ENCODE results near the gene SRP68. TPM values are rescaled to one million over a fixed set of nuclear protein-coding genes. Genes with fewer than 3 reads are reported as not detected.

SRP68 gene
- total RNA-seq, 1 donor from 2014 or later: 76.1 TPM

- Mint-ChIP-seq H3K4me3 (no peak overlapping the region), H3K4me1 (peaks cover 5% of the 10 kb centered on the region), H3K36me3 (ENCODE audit: low read depth) (no peaks in the 10 kb centered on the region), H3K27ac (no peak overlapping the region), H3K9me3 (no peaks in the 10 kb centered on the region), H3K27me3 (no peaks in the 10 kb centered on the region)
- DNase-seq (peak; percentile 66), ATAC-seq (ENCODE audit: low read depth) (peak; percentile 99)
- TF ChIP-seq CTCF (IDR thresholded peaks at IDR 0.05): no peak
- CTCF ChIA-PET: interaction anchor here (0.7 to 3.0 kb wide), 25 partner anchors 11 to 384 kb away, joined by 3 to 50 read pairs (median 4); partner anchors contain the start of genes ACOX1, CDK3, EXOC7 and MRPL38
- intact Hi-C loops (cut with micrococcal nuclease): loop anchor here (1.0 to 10.0 kb wide), 5 partner anchors 108 to 370 kb away; partner anchors contain the start of gene SPHK1
- POLR2A ChIA-PET: interaction anchor here (0.5 to 0.9 kb wide), 4 partner anchors 107 to 284 kb away, joined by 3 to 4 read pairs (median 3); no protein-coding TSS in a partner anchor
Observed at GRCh38 chr17:76014100-76014924, 58.0 kb downstream of the SRP68 start.

- TF ChIP-seq CTCF (IDR thresholded peaks at IDR 0.05): no peak
- ChIA-PET CTCF (interaction anchor here (0.6 to 3.0 kb wide), 19 partner anchors 10 to 385 kb away, joined by 3 to 50 read pairs (median 4); partner anchors contain the start of genes ACOX1, CDK3 and EXOC7), POLR2A (no interaction called here)
- no peak for DNase-seq
- H3K4me1 Mint-ChIP-seq: peaks cover 5% of the 10 kb centered on the region
- H3K9me3 Mint-ChIP-seq: no peaks in the 10 kb centered on the region
- H3K4me3 Mint-ChIP-seq: no peak overlapping the region
- no peak for ATAC-seq (ENCODE audit: low read depth)
- no peaks in the 10 kb centered on the region for H3K36me3 Mint-ChIP-seq (ENCODE audit: low read depth)
- no peak overlapping the region for H3K27ac Mint-ChIP-seq
- intact Hi-C loops (cut with micrococcal nuclease): loop anchor here (5.0 to 10.0 kb wide), 3 partner anchors 109 to 371 kb away; partner anchors contain the start of gene SPHK1
- H3K27me3 Mint-ChIP-seq: no peaks in the 10 kb centered on the region
Observed at GRCh38 chr17:76013377-76013932, 58.9 kb downstream of the SRP68 start.

- H3K4me1 Mint-ChIP-seq: peaks cover 5% of the 10 kb centered on the region
- no peaks in the 10 kb centered on the region for H3K36me3 Mint-ChIP-seq (ENCODE audit: low read depth)
- CTCF ChIA-PET: interaction anchor here (0.8 to 2.2 kb wide), 4 partner anchors 8 to 287 kb away, joined by 3 to 6 read pairs (median 4); no protein-coding TSS in a partner anchor
- POLR2A ChIA-PET: interaction anchor here (1.1 kb wide), 1 partner anchor 107 kb away, joined by 3 read pairs; the partner anchor contains the start of gene MRPL38
- no peak for ATAC-seq (ENCODE audit: low read depth)
- H3K4me3 Mint-ChIP-seq: no peak overlapping the region
- H3K27me3 Mint-ChIP-seq: no peaks in the 10 kb centered on the region
- no peak for DNase-seq
- intact Hi-C loops (cut with micrococcal nuclease): loop anchor here (5.0 to 10.0 kb wide), 3 partner anchors 110 to 373 kb away; partner anchors contain the start of gene SPHK1
- H3K9me3 Mint-ChIP-seq: no peaks in the 10 kb centered on the region
- TF ChIP-seq CTCF (IDR thresholded peaks at IDR 0.05): no peak
- no peak overlapping the region for H3K27ac Mint-ChIP-seq
Observed at GRCh38 chr17:76011951-76012350, 60.4 kb downstream of the SRP68 start.

- ChIA-PET POLR2A (interaction anchor here (0.5 kb wide), 1 partner anchor 63 kb away, joined by 3 read pairs; no protein-coding TSS in a partner anchor), CTCF (interaction anchor here (1.3 to 3.5 kb wide), 5 partner anchors 10 to 270 kb away, joined by 3 to 17 read pairs (median 6); partner anchors contain the start of gene MRPL38)
- no peak for DNase-seq
Observed at GRCh38 chr17:76009969-76010661, 62.2 kb downstream of the SRP68 start.

More at GRCh38 chr17:76009969-76010661, 62.2 kb downstream of the SRP68 start:
- no peaks in the 10 kb centered on the region for H3K36me3 Mint-ChIP-seq (ENCODE audit: low read depth)
- H3K4me3 Mint-ChIP-seq: no peak overlapping the region
- H3K27me3 Mint-ChIP-seq: no peaks in the 10 kb centered on the region
- TF ChIP-seq CTCF (IDR thresholded peaks at IDR 0.05): no peak
- H3K27ac Mint-ChIP-seq: no peak overlapping the region
- no peaks in the 10 kb centered on the region for H3K9me3 Mint-ChIP-seq
- no peak for ATAC-seq (ENCODE audit: low read depth)
- intact Hi-C loops (cut with micrococcal nuclease): loop anchor here (5.0 to 10.0 kb wide), 3 partner anchors 112 to 375 kb away; partner anchors contain the start of gene SPHK1
- peaks cover 5% of the 10 kb centered on the region for H3K4me1 Mint-ChIP-seq

Measured in activated B cell treated with CpG ODN at 0.5 μM for 24 hours (primary cell).